Chondrocyte (in vitro differentiated cells): Measurements from ENCODE around the gene MYH7. TPM values are rescaled to one million over a fixed set of nuclear protein-coding genes. Genes with fewer than 3 reads are reported as not detected.
"Not testable (repeated sequence)": the region's sequence is repeated elsewhere in the genome, so short reads cannot be mapped to it uniquely, and the experiment has no call there.

ENCODE experiments used
- DNase-seq: peaks from one replicate; pipeline ENCODE4 v3.0.0; 2021; ENCODE audit warnings: mixed read lengths, low spot score
- H3K27ac Mint-ChIP-seq: one replicate; pipeline ENCODE4 v1.8.0; 2021; ENCODE audit warnings: mild to moderate bottlenecking, moderate library complexity, mixed read lengths; ENCODE audit not compliant: unreplicated experiment
- H3K27me3 Mint-ChIP-seq: 2 replicates; pipeline ENCODE4 v1.8.0; 2021; ENCODE audit warnings: low read depth, mixed read lengths
- H3K36me3 Mint-ChIP-seq: 2 replicates; pipeline ENCODE4 v1.8.0; 2021; ENCODE audit warnings: low read depth, mixed read lengths
- H3K4me1 Mint-ChIP-seq: 2 replicates; pipeline ENCODE4 v1.8.0; 2021; ENCODE audit warnings: low read depth, mild to moderate bottlenecking, mixed read lengths
- H3K4me3 Mint-ChIP-seq: one replicate; pipeline ENCODE4 v1.8.0; 2021; ENCODE audit warnings: mild to moderate bottlenecking, moderate library complexity, mixed read lengths; ENCODE audit not compliant: unreplicated experiment
- H3K9me3 Mint-ChIP-seq: 2 replicates; pipeline ENCODE4 v1.8.0; 2021; ENCODE audit warnings: low read depth, mixed read lengths
- CTCF ChIP-seq: fragments of 200-600 bp; sonication (generic); IDR thresholded peaks from 2 replicates; pipeline ENCODE4 v1.5.0; 2021; ENCODE audit warnings: antibody characterized with exemption, mild to moderate bottlenecking, moderate library complexity
- total RNA-seq: library from RNA; stranded (reverse); gene quantifications from 3 replicates; pipeline ENCODE4 v1.2.1, GENCODE V29; 2021

MYH7 gene
- total RNA-seq, 1 donor from 2014 or later: not detected

GRCh38 chr14:23396126-23396525 is 39.3 kb downstream of the MYH7 start:
- H3K27ac Mint-ChIP-seq: no peak overlapping the region
- H3K36me3 Mint-ChIP-seq: no peaks in the 10 kb centered on the region
- peaks cover 29% of the 10 kb centered on the region for H3K27me3 Mint-ChIP-seq
- no peaks in the 10 kb centered on the region for H3K4me1 Mint-ChIP-seq
- H3K9me3 Mint-ChIP-seq: no peaks in the 10 kb centered on the region
- no peak for TF ChIP-seq CTCF
- DNase-seq: no peak
- H3K4me3 Mint-ChIP-seq: no peak overlapping the region

GRCh38 chr14:23392613-23393012 is 42.8 kb downstream of the MYH7 start:
- Mint-ChIP-seq H3K27ac (no peak overlapping the region), H3K27me3 (peaks cover 40% of the 10 kb centered on the region), H3K9me3 (no peaks in the 10 kb centered on the region), H3K36me3 (no peaks in the 10 kb centered on the region), H3K4me1 (no peaks in the 10 kb centered on the region), H3K4me3 (no peak overlapping the region)
- TF ChIP-seq CTCF: no peak
- DNase-seq: no peak

- DNase-seq, H3K4me1 Mint-ChIP-seq, H3K4me3 Mint-ChIP-seq, H3K27ac Mint-ChIP-seq, H3K36me3 Mint-ChIP-seq, H3K9me3 Mint-ChIP-seq: not testable (repeated sequence)
- H3K27me3 Mint-ChIP-seq: peaks cover 45% of the 10 kb centered on the region
Observed at GRCh38 chr14:23389871-23390270, 45.6 kb downstream of the MYH7 start.

- no peak for TF ChIP-seq CTCF
- Mint-ChIP-seq H3K4me3 (no peak overlapping the region), H3K9me3 (no peaks in the 10 kb centered on the region), H3K27me3 (peaks cover 47% of the 10 kb centered on the region), H3K36me3 (no peaks in the 10 kb centered on the region), H3K27ac (no peak overlapping the region), H3K4me1 (no peaks in the 10 kb centered on the region)
- no peak for DNase-seq
Observed at GRCh38 chr14:23389396-23389795, 46.1 kb downstream of the MYH7 start.

GRCh38 chr14:23388996-23389395 is 46.5 kb downstream of the MYH7 start:
- Mint-ChIP-seq H3K9me3 (no peaks in the 10 kb centered on the region), H3K4me1 (no peaks in the 10 kb centered on the region), H3K27ac (no peak overlapping the region), H3K27me3 (peaks cover 50% of the 10 kb centered on the region), H3K4me3 (no peak overlapping the region), H3K36me3 (no peaks in the 10 kb centered on the region)
- DNase-seq: no peak
- no peak for TF ChIP-seq CTCF
